Thymus (tissue), 11 donors: Measurements from ENCODE around the gene GPR146. TPM values are rescaled to one million over a fixed set of nuclear protein-coding genes. Genes with fewer than 3 reads are reported as not detected.

ENCODE experiments used
- DNase-seq, 9 donors: peaks; one replicate each; pipeline ENCODE4 v3.0.0-alpha.2; 2013; ENCODE audit warnings: low spot score in 9 of 9, low read depth in 6 of 9, missing footprints in 1 of 9
- H3K27ac ChIP-seq, 2 donors: one replicate each; pipeline ENCODE4 v1.5.1; 2013; ENCODE audit warnings: control low read depth in 1 of 2, low read depth in 1 of 2, low read length in 1 of 2, mild to moderate bottlenecking in 1 of 2, moderate library complexity in 1 of 2
- H3K27me3 ChIP-seq, 2 donors: one replicate each; pipeline ENCODE4 v1.5.1; 2013; ENCODE audit warnings: low read length in 1 of 2; ENCODE audit not compliant: control insufficient read depth in 2 of 2, insufficient read depth in 1 of 2
- H3K36me3 ChIP-seq, 2 donors: one replicate each; pipeline ENCODE4 v1.5.1; 2013; ENCODE audit warnings: low read length in 1 of 2, mild to moderate bottlenecking in 1 of 2, moderate library complexity in 1 of 2; ENCODE audit not compliant: control insufficient read depth in 2 of 2, insufficient read depth in 2 of 2
- H3K4me1 ChIP-seq, 2 donors: one replicate each; pipeline ENCODE4 v1.5.1; 2013; ENCODE audit warnings: low read length in 2 of 2; ENCODE audit not compliant: control insufficient read depth in 2 of 2, insufficient read depth in 2 of 2
- H3K4me3 ChIP-seq, 2 donors: one replicate each; pipeline ENCODE4 v1.5.1; 2013; ENCODE audit warnings: low read length in 2 of 2, control low read depth in 1 of 2, mild to moderate bottlenecking in 1 of 2
- H3K9me3 ChIP-seq, 2 donors: one replicate each; pipeline ENCODE4 v1.5.1; 2013; ENCODE audit warnings: low read length in 1 of 2, mild to moderate bottlenecking in 1 of 2; ENCODE audit not compliant: control insufficient read depth in 2 of 2, insufficient read depth in 1 of 2
- WGBS: extraction: QIAGEN DNeasy Blood & Tissue Kit; methylation state at CpG from one replicate; pipeline ENCODE4 v1.1.7; 2013; 5-methylcytosine and 5-hydroxymethylcytosine counted together
- polyA plus RNA-seq: library from polyadenylated mRNA; stranded (reverse); fragments of 200-250 nt; gene quantifications from one replicate; pipeline ENCODE4 v1.2.3, GENCODE V29; 2013
- total RNA-seq: library from RNA; stranded (reverse); fragments of 120-200 nt; gene quantifications from one replicate; pipeline ENCODE4 v1.2.4, GENCODE V29; 2013
- donor health status: healthy.

Gene GPR146
- total and polyA plus RNA-seq, 2 donors: 2.7 to 12.6 TPM

- H3K9me3 ChIP-seq: peaks cover 0 to 7% of the 10 kb centered on the region in 2 donors
- WGBS: 96% methylated on average over 30 of the region's 30 CpGs
- H3K4me1 ChIP-seq: peaks cover 0 to 7% of the 10 kb centered on the region in 2 donors
- H3K4me3 ChIP-seq: no peak overlapping the region
- no peak overlapping the region for H3K27ac ChIP-seq
- no peaks in the 10 kb centered on the region for H3K36me3 ChIP-seq
- no peaks in the 10 kb centered on the region for H3K27me3 ChIP-seq
- no peak for DNase-seq
Observed at GRCh38 chr7:1074593-1075431, 30.5 kb downstream of the GPR146 start.

- no peak for DNase-seq
- H3K27me3 ChIP-seq: no peaks in the 10 kb centered on the region
Observed at GRCh38 chr7:1076184-1077072, 32.1 kb downstream of the GPR146 start.

GRCh38 chr7:1078519-1078918, 34.2 kb downstream of the GPR146 start:
- peaks cover 0 to 9% of the 10 kb centered on the region in 2 donors for H3K4me1 ChIP-seq
- H3K9me3 ChIP-seq: no peaks in the 10 kb centered on the region

More at GRCh38 chr7:1076184-1077072, 32.1 kb downstream of the GPR146 start:
- peaks cover 0 to 9% of the 10 kb centered on the region in 2 donors for H3K4me1 ChIP-seq
- H3K9me3 ChIP-seq: no peaks in the 10 kb centered on the region
- no peak overlapping the region for H3K4me3 ChIP-seq
- 95% methylated on average over 27 of the region's 27 CpGs for WGBS
- no peak overlapping the region for H3K27ac ChIP-seq
- no peaks in the 10 kb centered on the region for H3K36me3 ChIP-seq

GRCh38 chr7:1078985-1079384, 34.6 kb downstream of the GPR146 start:
- Histone ChIP-seq H3K27me3 (no peaks in the 10 kb centered on the region), H3K4me3 (no peak overlapping the region), H3K27ac (no peak overlapping the region), H3K4me1 (peaks cover 0 to 9% of the 10 kb centered on the region in 2 donors), H3K9me3 (no peaks in the 10 kb centered on the region), H3K36me3 (no peaks in the 10 kb centered on the region)
- 95% methylated on average over 15 of the region's 15 CpGs for WGBS
- no peak for DNase-seq

More at GRCh38 chr7:1078519-1078918, 34.2 kb downstream of the GPR146 start:
- WGBS: 98% methylated on average over 11 of the region's 11 CpGs
- Histone ChIP-seq H3K27ac (no peak overlapping the region), H3K4me3 (no peak overlapping the region), H3K36me3 (no peaks in the 10 kb centered on the region), H3K27me3 (no peaks in the 10 kb centered on the region)
- DNase-seq: no peak

GRCh38 chr7:1079546-1079945, 35.2 kb downstream of the GPR146 start:
- Histone ChIP-seq H3K4me3 (no peak overlapping the region), H3K4me1 (peaks cover 0 to 9% of the 10 kb centered on the region in 2 donors), H3K27ac (no peak overlapping the region), H3K36me3 (no peaks in the 10 kb centered on the region), H3K9me3 (no peaks in the 10 kb centered on the region), H3K27me3 (no peaks in the 10 kb centered on the region)
- DNase-seq: no peak
- 90% methylated on average over 12 of the region's 12 CpGs for WGBS

GRCh38 chr7:1080252-1080920, 36.0 kb downstream of the GPR146 start:
- Histone ChIP-seq H3K36me3 (no peaks in the 10 kb centered on the region), H3K27me3 (no peaks in the 10 kb centered on the region), H3K9me3 (no peaks in the 10 kb centered on the region), H3K27ac (no peak overlapping the region), H3K4me1 (peaks cover 0 to 9% of the 10 kb centered on the region in 2 donors), H3K4me3 (no peak overlapping the region)
- no peak for DNase-seq
- WGBS: 97% methylated on average over 38 of the region's 38 CpGs

- WGBS: 98% methylated on average over 16 of the region's 16 CpGs
- no peak for DNase-seq
- no peak overlapping the region for H3K27ac ChIP-seq
- H3K9me3 ChIP-seq: no peaks in the 10 kb centered on the region
- H3K4me1 ChIP-seq: peaks cover 0 to 9% of the 10 kb centered on the region in 2 donors
- no peak overlapping the region for H3K4me3 ChIP-seq
- H3K27me3 ChIP-seq: no peaks in the 10 kb centered on the region
- no peaks in the 10 kb centered on the region for H3K36me3 ChIP-seq
Observed at GRCh38 chr7:1080921-1081255, 36.5 kb downstream of the GPR146 start.

GRCh38 chr7:1081336-1081735, 37.0 kb downstream of the GPR146 start:
- Histone ChIP-seq H3K36me3 (no peaks in the 10 kb centered on the region), H3K9me3 (no peaks in the 10 kb centered on the region), H3K27ac (no peak overlapping the region), H3K4me1 (peaks cover 0 to 10% of the 10 kb centered on the region in 2 donors), H3K27me3 (no peaks in the 10 kb centered on the region), H3K4me3 (no peak overlapping the region)
- no peak for DNase-seq
- WGBS: 93% methylated on average over 20 of the region's 20 CpGs
